ENCODE measurements around the gene CAPN2.

The CAPN2 gene

GRCh38 chr1:223765719-223766340 lies 53.5 kb downstream of the CAPN2 start:
- H3K4me1 ChIP-seq (ENCODE audit: low read length), result no peaks in the 10 kb centered on the region
- peaks cover 21% of the 10 kb centered on the region for H3K36me3 ChIP-seq (replicated peaks; ENCODE audit: low read depth, low read length)
- H3K9ac ChIP-seq (ENCODE audit: low read length), result no peak overlapping the region
- no peak overlapping the region for H3K4me2 ChIP-seq (ENCODE audit: low read length)
- H3K27ac ChIP-seq (ENCODE audit: low read length), result no peak overlapping the region
- no peaks in the 10 kb centered on the region for H3K79me2 ChIP-seq (ENCODE audit: low read length)
- H3K4me3 ChIP-seq (ENCODE audit: low read length), result no peak overlapping the region
- H3K9me3 ChIP-seq (ENCODE audit: insufficient read depth, low read length), result no peaks in the 10 kb centered on the region
- TF ChIP-seq, protein P1, sequence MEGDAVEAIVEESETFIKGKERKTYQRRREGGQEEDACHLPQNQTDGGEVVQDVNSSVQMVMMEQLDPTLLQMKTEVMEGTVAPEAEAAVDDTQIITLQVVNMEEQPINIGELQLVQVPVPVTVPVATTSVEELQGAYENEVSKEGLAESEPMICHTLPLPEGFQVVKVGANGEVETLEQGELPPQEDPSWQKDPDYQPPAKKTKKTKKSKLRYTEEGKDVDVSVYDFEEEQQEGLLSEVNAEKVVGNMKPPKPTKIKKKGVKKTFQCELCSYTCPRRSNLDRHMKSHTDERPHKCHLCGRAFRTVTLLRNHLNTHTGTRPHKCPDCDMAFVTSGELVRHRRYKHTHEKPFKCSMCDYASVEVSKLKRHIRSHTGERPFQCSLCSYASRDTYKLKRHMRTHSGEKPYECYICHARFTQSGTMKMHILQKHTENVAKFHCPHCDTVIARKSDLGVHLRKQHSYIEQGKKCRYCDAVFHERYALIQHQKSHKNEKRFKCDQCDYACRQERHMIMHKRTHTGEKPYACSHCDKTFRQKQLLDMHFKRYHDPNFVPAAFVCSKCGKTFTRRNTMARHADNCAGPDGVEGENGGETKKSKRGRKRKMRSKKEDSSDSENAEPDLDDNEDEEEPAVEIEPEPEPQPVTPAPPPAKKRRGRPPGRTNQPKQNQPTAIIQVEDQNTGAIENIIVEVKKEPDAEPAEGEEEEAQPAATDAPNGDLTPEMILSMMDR (IDR thresholded peaks at IDR 0.05; ENCODE audit: low read depth, low read length), result no peak
- no peak for TF ChIP-seq EZH2phosphoT487 (IDR thresholded peaks at IDR 0.05; ENCODE audit: low read depth)
- no peak overlapping the region for H2AFZ ChIP-seq (ENCODE audit: low read depth, low read length)
- H3K27me3 ChIP-seq (ENCODE audit: low read depth, low read length), result no peaks in the 10 kb centered on the region
- no peaks in the 10 kb centered on the region for H4K20me1 ChIP-seq (ENCODE audit: insufficient read depth, low read length)

- Histone ChIP-seq H3K9me3 (ENCODE audit: insufficient read depth, low read length) (no peaks in the 10 kb centered on the region), H2AFZ (ENCODE audit: low read depth, low read length) (no peak overlapping the region), H3K4me1 (ENCODE audit: low read length) (peaks cover 3% of the 10 kb centered on the region; the same call in 1 of the 2 replicates), H4K20me1 (ENCODE audit: insufficient read depth, low read length) (peaks cover 1% of the 10 kb centered on the region; the same call in 1 of the 2 replicates), H3K79me2 (ENCODE audit: low read length) (no peaks in the 10 kb centered on the region), H3K4me3 (ENCODE audit: low read length) (no peak overlapping the region), H3K9ac (ENCODE audit: low read length) (no peak overlapping the region), H3K4me2 (ENCODE audit: low read length) (no peak overlapping the region), H3K27me3 (ENCODE audit: low read depth, low read length) (no peaks in the 10 kb centered on the region), H3K36me3 (replicated peaks; ENCODE audit: low read depth, low read length) (peaks cover 62% of the 10 kb centered on the region), H3K27ac (ENCODE audit: low read length) (no peak overlapping the region)
- no peak for TF ChIP-seq EZH2phosphoT487 (IDR thresholded peaks at IDR 0.05; ENCODE audit: low read depth)
- TF ChIP-seq, protein P1 (IDR thresholded peaks at IDR 0.05; ENCODE audit: low read depth, low read length), result no peak
These were observed 58.4 kb downstream of the CAPN2 start for GRCh38 chr1:223770621-223771315.

DNA sequence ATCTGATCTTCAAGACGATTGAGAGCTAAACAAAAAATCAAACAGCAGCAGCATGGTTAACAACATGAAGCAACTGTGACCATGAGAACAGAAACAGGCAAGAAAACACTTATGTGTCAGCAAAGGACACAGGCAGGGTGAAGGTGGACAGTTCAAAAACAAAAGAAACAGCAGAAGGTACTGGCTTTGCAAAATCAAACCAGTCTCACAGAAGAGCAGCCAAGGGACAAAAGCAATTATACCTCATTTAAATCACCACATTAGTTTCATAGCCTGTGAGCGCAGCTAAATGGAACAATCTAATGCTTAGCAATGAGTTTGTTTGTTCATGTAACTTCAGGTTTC lies 59.1 kb downstream of the CAPN2 start:
- no peak for TF ChIP-seq EZH2phosphoT487 (IDR thresholded peaks at IDR 0.05; ENCODE audit: low read depth)
- TF ChIP-seq, protein P1 (IDR thresholded peaks at IDR 0.05; ENCODE audit: low read depth, low read length), result no peak
- Histone ChIP-seq H3K9ac (ENCODE audit: low read length) (no peak overlapping the region), H3K9me3 (ENCODE audit: insufficient read depth, low read length) (no peaks in the 10 kb centered on the region), H3K36me3 (replicated peaks; ENCODE audit: low read depth, low read length) (peaks cover 69% of the 10 kb centered on the region), H3K27ac (ENCODE audit: low read length) (no peak overlapping the region), H4K20me1 (ENCODE audit: insufficient read depth, low read length) (peaks cover 8% of the 10 kb centered on the region; the same call in 1 of the 2 replicates), H3K4me2 (ENCODE audit: low read length) (no peak overlapping the region), H3K79me2 (ENCODE audit: low read length) (no peaks in the 10 kb centered on the region), H3K27me3 (ENCODE audit: low read depth, low read length) (no peaks in the 10 kb centered on the region), H3K4me1 (ENCODE audit: low read length) (peaks cover 10% of the 10 kb centered on the region), H2AFZ (ENCODE audit: low read depth, low read length) (no peak overlapping the region), H3K4me3 (ENCODE audit: low read length) (no peak overlapping the region)
